SK-N-SH (cell line): ENCODE data around the gene HSP90AA1. TPM values are rescaled to one million over a fixed set of nuclear protein-coding genes. Genes with fewer than 3 reads are reported as not detected.
A peak's percentile ranks its signal among the peaks of the same experiment; 100 is the strongest.
"Not testable (repeated sequence)": the region's sequence is repeated elsewhere in the genome, so short reads cannot be mapped to it uniquely, and the experiment has no call there.

Experiments used
- CTCF ChIA-PET: fragments of 300-600, 350-600 bp; formaldehyde crosslinking; extraction: SDS; loops from one replicate; lab custom pipeline; 2021; lab: Yijun Ruan, JAX
- POLR2A ChIA-PET: fragments of 350-600 bp; sonication (Branson Sonifier 250); formaldehyde crosslinking; extraction: SDS; loops from one replicate; lab custom pipeline; 2020; ENCODE audit warnings: antibody characterized with exemption, inconsistent platforms; lab: Yijun Ruan, JAX
- DNase-seq: peaks from one replicate; pipeline ENCODE4 v3.0.0; 2012
- H2AFZ ChIP-seq: fragments of 200-600 bp; sonication (generic); 2 replicates; pipeline ENCODE4 v1.8.1; 2016; ENCODE audit warnings: antibody characterized with exemption, mild to moderate bottlenecking, low read depth
- H3F3A ChIP-seq: fragments of 200-600 bp; sonication (generic); replicated peaks from 2 replicates; pipeline ENCODE3; 2016; ENCODE audit warnings: antibody characterized with exemption, mild to moderate bottlenecking; ENCODE audit not compliant: insufficient read depth
- H3K27ac ChIP-seq, 2 experiments: fragments of 200-500 bp in 1 of 2; fragments of 200-600 bp in 1 of 2; sonication (Bioruptor generic) in 1 of 2; sonication (generic), shearing (Covaris generic) in 1 of 2; 2 replicates each; pipeline versions ENCODE4 v1.5.1 to v1.6.1; 2014 to 2016; ENCODE audit warnings: low read depth in 2 of 2, inconsistent platforms in 1 of 2, low read length in 1 of 2, mild to moderate bottlenecking in 1 of 2, mixed read lengths in 1 of 2
- H3K27me3 ChIP-seq: fragments of 200-600 bp; sonication (generic), shearing (Covaris generic); 2 replicates; pipeline ENCODE4 v1.6.1; 2016; ENCODE audit warnings: mixed run types; ENCODE audit not compliant: insufficient read depth
- H3K36me3 ChIP-seq, 2 experiments: fragments of 200-500 bp in 1 of 2; fragments of 200-600 bp in 1 of 2; sonication (Bioruptor generic) in 1 of 2; sonication (generic) in 1 of 2; replicated peaks in 1 of 2; 2 replicates each; pipeline versions ENCODE3 to v1.5.1; 2014 to 2016; ENCODE audit warnings: low read length in 1 of 2, mild to moderate bottlenecking in 1 of 2; ENCODE audit not compliant: insufficient read depth in 2 of 2, control insufficient read depth in 1 of 2
- H3K4me1 ChIP-seq, 2 experiments: fragments of 200-500 bp in 1 of 2; fragments of 200-600 bp in 1 of 2; sonication (Bioruptor generic) in 1 of 2; sonication (generic), shearing (Covaris generic) in 1 of 2; 2 replicates each; pipeline versions ENCODE4 v1.5.1 to v1.6.1; 2014 to 2016; ENCODE audit warnings: low read depth in 1 of 2, low read length in 1 of 2, mixed run types in 1 of 2; ENCODE audit not compliant: insufficient read depth in 2 of 2, control insufficient read depth in 1 of 2
- H3K4me2 ChIP-seq: fragments of 200-600 bp; sonication (generic), shearing (Covaris generic); 2 replicates; pipeline ENCODE4 v1.6.1; 2017; ENCODE audit warnings: mixed run types
- H3K4me3 ChIP-seq, 2 experiments: fragments of 200-500 bp in 1 of 2; fragments of 200-600 bp in 1 of 2; sonication (Bioruptor generic) in 1 of 2; sonication (generic), shearing (Covaris generic) in 1 of 2; 2 replicates each; pipeline versions ENCODE4 v1.5.1 to v1.8.1; 2014 to 2016; ENCODE audit warnings: low read depth in 2 of 2, inconsistent platforms in 1 of 2, low read length in 1 of 2, mild to moderate bottlenecking in 1 of 2, mixed read lengths in 1 of 2, moderate library complexity in 1 of 2
- H3K79me2 ChIP-seq: fragments of 200-600 bp; sonication (generic); 2 replicates; pipeline ENCODE4 v1.8.1; 2017; ENCODE audit warnings: mild to moderate bottlenecking; ENCODE audit not compliant: insufficient read depth
- H3K9ac ChIP-seq: fragments of 200-600 bp; sonication (generic); 2 replicates; pipeline ENCODE4 v1.6.1; 2017; ENCODE audit warnings: mixed run types
- H3K9me2 ChIP-seq: fragments of 200-600 bp; sonication (generic); 2 replicates; pipeline ENCODE4 v1.6.1; 2017; ENCODE audit warnings: mixed run types
- H3K9me3 ChIP-seq: fragments of 200-600 bp; sonication (generic); 2 replicates; pipeline ENCODE4 v1.6.1; 2017; ENCODE audit warnings: mixed run types, mild to moderate bottlenecking, moderate library complexity
- H4K20me1 ChIP-seq: fragments of 200-600 bp; sonication (generic); 2 replicates; pipeline ENCODE4 v1.6.1; 2017; ENCODE audit warnings: mild to moderate bottlenecking, mixed run types; ENCODE audit not compliant: insufficient read depth
- CHD2 ChIP-seq: fragments of 150-350 bp; IDR thresholded peaks from 2 replicates; pipeline ENCODE4 v1.6.1; 2018; ENCODE audit warnings: low read length; ENCODE audit not compliant: partially characterized antibody
- CTCF ChIP-seq: fragments of 200-600 bp; sonication (generic); IDR thresholded peaks from 2 replicates; pipeline ENCODE4 v1.6.1; 2017; ENCODE audit warnings: antibody characterized with exemption, mild to moderate bottlenecking, moderate library complexity
- ELF1 ChIP-seq: IDR thresholded peaks from 2 replicates; pipeline ENCODE4 v1.4.0; 2012
- EZH2phosphoT487 ChIP-seq: fragments of 200-600 bp; sonication (generic); IDR thresholded peaks from 2 replicates; pipeline ENCODE4 v1.6.1; 2017; ENCODE audit warnings: low read depth, mixed run types, mild to moderate bottlenecking, antibody characterized with exemption, moderate library complexity, borderline replicate concordance
- FOSL2 ChIP-seq: IDR thresholded peaks from 2 replicates; pipeline ENCODE4 v1.4.0; 2012; ENCODE audit warnings: low read depth, mild to moderate bottlenecking, moderate library complexity, borderline replicate concordance
- IRF3 ChIP-seq: fragments of 150-350 bp; IDR thresholded peaks from 2 replicates; pipeline ENCODE4 v1.6.1; 2016; ENCODE audit warnings: mild to moderate bottlenecking, low read depth, low read length
- MAX ChIP-seq: IDR thresholded peaks from 2 replicates; pipeline ENCODE4 v1.4.0; 2012; ENCODE audit warnings: low read depth
- MEF2A ChIP-seq: IDR thresholded peaks from 2 replicates; pipeline ENCODE4 v1.4.0; 2012; ENCODE audit warnings: low read depth, borderline replicate concordance
- RAD21 ChIP-seq: IDR thresholded peaks from 2 replicates; pipeline ENCODE4 v1.6.1; 2012; ENCODE audit warnings: mild to moderate bottlenecking, low read length
- TCF12 ChIP-seq: IDR thresholded peaks from 2 replicates; pipeline ENCODE4 v1.4.0; 2012
- WGBS: methylation state at CpG from one replicate; pipeline ENCODE4 v1.1.6; 2017; ENCODE audit warnings: low lambda C conversion rate; 5-methylcytosine and 5-hydroxymethylcytosine counted together
- polyA plus RNA-seq, 3 experiments: library from polyadenylated mRNA; depleted of rRNA; stranded (reverse); fragments of >200 nt; gene quantifications; 2 replicates each; pipeline ENCODE4 v1.2.3, GENCODE V29; 2012

The HSP90AA1 gene
- polyA plus RNA-seq, 1 of the 3 experiments (the other 2 are of a cell fraction) = 269 TPM

GRCh38 chr14:102086972-102087761 lies at the start of gene HSP90AA1 (continued):
- TF ChIP-seq CTCF = peak; percentile 31; the same call in 1 of the 2 replicates
- no peak for TF ChIP-seq RAD21
- TF ChIP-seq MAX = peak; percentile 48; the same call in 1 of the 2 replicates
- TF ChIP-seq CHD2 = peak; percentile 63
- TF ChIP-seq MEF2A = no peak
- TF ChIP-seq IRF3 = no peak
- TF ChIP-seq EZH2phosphoT487 = no peak
- no peak for TF ChIP-seq TCF12
- TF ChIP-seq ELF1 = peak; percentile 47
- TF ChIP-seq FOSL2 = no peak

- CTCF ChIA-PET, H3K9me3 ChIP-seq, H3K9me2 ChIP-seq, DNase-seq, H3K9ac ChIP-seq, POLR2A ChIA-PET, H2AFZ ChIP-seq, H3K27me3 ChIP-seq, H3K4me2 ChIP-seq, H3F3A ChIP-seq, H3K27ac ChIP-seq, H4K20me1 ChIP-seq, H3K4me3 ChIP-seq, H3K4me1 ChIP-seq, H3K36me3 ChIP-seq: not testable (repeated sequence)
- peaks cover 14% of the 10 kb centered on the region for H3K79me2 ChIP-seq
- WGBS = 94% methylated on average over 14 of the region's 30 CpGs
Measured at GRCh38 chr14:102135456-102135855, 48.6 kb upstream of the HSP90AA1 start.

- H3F3A ChIP-seq, DNase-seq, H3K79me2 ChIP-seq, H4K20me1 ChIP-seq, H3K9ac ChIP-seq, H3K27ac ChIP-seq, CTCF ChIA-PET, H3K27me3 ChIP-seq, H3K4me2 ChIP-seq, H3K9me2 ChIP-seq, POLR2A ChIA-PET, H2AFZ ChIP-seq, H3K4me3 ChIP-seq, H3K36me3 ChIP-seq, H3K9me3 ChIP-seq, H3K4me1 ChIP-seq: not testable (repeated sequence)
- 96% methylated on average over 10 of the region's 10 CpGs for WGBS
Measured at GRCh38 chr14:102134719-102135118, 47.9 kb upstream of the HSP90AA1 start.

GRCh38 chr14:102134021-102134420 lies 47.2 kb upstream of the HSP90AA1 start:
- H3K27ac ChIP-seq, H3K9me3 ChIP-seq, H3F3A ChIP-seq, H3K27me3 ChIP-seq, H4K20me1 ChIP-seq, H3K4me3 ChIP-seq, H3K36me3 ChIP-seq, H2AFZ ChIP-seq, H3K4me2 ChIP-seq, H3K9ac ChIP-seq, H3K9me2 ChIP-seq, H3K4me1 ChIP-seq, DNase-seq, CTCF ChIA-PET, H3K79me2 ChIP-seq, POLR2A ChIA-PET: not testable (repeated sequence)
- 90% methylated on average over 9 of the region's 9 CpGs for WGBS
